Activated naive CD4-positive, alpha-beta T cell treated with anti-CD3 and anti-CD28 coated beads, Interleukin-2, amount 50 U/mL, for 16 hours (primary cell): ENCODE results near the gene ACAD11.

Experiments used
- DNase-seq: peaks from one replicate; pipeline ENCODE4 v3.0.0-alpha.2; 2020

The ACAD11 gene

DNA sequence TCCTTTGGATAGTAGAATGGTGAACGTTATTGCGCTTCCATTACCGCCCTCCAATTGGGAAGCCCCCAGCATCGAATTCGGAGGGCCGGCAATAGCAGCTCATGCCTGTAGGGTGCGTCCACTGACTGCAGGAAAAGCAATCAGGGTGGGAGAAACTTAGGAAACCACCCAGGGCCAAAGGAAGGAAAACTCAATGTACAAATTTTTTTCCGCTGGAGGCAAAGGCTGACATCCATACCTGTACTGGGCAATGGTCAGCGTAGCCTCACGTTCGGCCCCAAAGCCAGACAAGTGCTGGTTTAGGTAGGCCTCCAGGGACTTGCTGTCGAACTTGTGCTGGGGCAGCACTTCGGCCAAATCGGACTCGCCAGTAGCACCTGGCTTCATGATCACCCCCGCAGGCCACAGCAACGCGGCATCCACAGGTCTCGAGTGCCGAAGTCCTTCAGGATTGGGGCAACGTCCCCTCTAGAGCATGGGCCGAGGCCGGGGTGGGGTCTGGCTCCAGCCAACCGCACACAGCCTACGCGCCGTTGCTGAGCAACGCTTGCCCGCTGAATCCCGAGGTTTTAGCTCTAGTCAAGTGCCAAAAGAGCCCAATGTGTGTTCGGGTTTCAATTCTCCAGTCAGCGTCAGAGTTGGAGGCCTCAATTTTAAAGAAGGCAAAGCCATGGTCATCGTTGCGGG, at the start of gene ACAD11:
Gene ACAD11 (minus strand): TSS at position 445 of the 687 bp plus-strand sequence. CDS start 58 bp downstream, at position 387.
- DNase-seq, result peak; percentile 32

DNA sequence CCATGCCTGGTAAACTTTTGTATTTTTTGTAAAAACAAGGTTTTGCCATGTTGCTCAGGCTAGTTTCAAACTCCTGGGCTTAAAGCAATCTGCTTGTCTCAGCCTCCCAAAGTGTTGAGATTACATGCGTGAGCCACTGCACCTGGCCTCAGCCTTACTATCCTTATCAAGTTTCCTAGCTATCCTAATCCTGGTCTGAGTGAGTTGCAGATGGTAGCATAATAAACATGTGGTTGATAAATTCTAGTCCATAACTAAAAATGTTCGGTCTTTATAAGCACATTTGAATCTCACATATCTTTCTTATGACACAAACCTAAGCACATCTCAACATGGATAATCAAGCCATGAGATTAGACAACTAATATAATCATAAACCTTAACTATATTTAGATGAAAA, 44.1 kb upstream of the ACAD11 start:
- no peak for DNase-seq

DNA sequence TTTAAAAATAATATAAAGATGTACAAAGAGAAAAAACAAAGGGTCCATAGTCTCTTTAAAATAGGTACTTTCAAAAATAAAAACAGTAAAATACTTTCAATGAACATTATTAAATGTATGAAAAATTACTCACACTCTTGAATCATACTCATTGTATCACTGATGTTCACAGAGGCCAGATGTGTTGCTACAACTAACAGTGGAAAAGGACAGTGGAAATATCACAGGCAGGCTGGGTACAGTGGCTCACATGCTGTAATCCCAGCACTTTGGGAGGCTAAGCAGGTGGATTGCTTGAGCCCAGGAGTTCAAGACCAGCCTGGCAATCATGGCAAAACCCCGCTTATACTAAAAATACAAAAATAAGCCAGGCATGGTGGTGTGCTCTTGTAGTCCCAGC, 35.8 kb upstream of the ACAD11 start:
- DNase-seq, result no peak

GRCh38 chr3:132694991-132695390, 35.4 kb upstream of the ACAD11 start:
- no peak for DNase-seq

DNA sequence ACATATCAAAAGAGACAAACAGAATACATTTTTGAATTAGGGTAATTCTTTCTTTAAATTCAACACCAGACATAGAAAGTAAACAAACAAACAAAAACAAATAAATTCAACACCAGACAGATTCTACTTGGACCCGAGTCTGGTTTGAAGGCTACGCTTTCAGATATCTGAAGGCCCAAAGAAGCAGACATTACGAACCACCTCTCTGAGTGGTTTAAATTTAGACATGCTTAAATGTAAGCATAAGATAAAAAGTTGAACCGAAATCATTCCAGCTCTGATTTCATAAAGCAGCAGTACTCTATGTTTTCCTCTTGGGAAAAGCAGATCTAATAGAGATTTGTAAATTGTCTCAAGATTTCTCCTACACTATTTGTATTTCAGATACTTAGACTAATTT, 30.4 kb upstream of the ACAD11 start:
- no peak for DNase-seq

DNA sequence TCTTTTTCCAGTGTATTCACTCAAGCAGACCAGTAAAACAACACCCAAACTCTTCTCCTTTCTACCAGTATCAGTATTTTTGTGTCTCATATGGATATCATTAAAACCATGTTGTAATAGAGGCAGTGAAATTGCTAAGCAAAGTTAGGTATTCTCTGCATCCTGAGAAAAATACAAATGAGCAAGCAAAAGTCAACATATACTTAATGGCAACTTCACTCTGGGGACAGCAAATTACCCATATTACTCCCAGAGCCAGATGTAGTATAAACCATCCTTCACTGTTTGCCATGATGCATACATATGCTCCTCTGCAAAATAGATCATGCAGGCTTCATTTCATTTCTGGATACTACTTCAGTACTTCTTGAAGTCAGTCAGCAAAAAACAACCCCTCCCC, 22.6 kb upstream of the ACAD11 start:
- DNase-seq, result no peak

DNA sequence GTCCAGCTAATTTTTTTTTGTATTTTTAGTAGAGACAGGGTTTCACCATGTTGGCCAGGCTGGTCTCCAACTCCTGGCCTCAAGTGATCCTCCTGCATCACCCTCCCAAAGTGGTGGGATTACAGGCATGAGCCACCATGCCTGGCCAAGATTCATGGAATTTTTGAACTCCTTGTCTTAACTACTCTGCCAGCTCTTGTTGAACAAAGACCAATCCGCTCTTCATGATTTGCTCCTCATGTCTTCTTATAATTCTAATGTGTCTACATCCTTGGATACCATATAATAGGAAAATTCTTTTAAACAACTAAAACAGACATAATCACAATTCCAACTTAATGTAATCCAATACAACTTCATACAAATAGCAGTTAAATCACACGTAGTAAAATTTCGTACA, 21.8 kb upstream of the ACAD11 start:
- no peak for DNase-seq

DNA sequence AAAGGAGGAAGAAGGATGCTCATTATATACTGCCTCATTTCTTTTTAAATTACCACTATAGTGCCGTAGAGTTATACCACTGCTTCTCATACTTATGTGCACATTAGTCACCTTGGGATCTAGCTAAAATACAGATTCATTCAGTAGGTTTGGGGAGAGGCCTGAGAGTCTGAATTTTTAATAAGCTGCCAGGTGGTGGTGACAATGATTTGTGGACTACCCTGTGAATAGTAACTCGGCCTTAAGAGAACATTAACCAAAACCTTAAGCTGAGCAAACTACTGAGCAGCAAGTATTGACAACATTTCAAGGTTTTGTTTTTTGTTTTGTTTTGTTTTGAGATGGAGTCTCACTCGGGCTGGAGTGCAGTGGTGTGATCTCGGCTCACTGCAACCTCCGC, 20.3 kb upstream of the ACAD11 start:
- no peak for DNase-seq

GRCh38 chr3:132675408-132675807, 15.8 kb upstream of the ACAD11 start:
- no peak for DNase-seq

DNA sequence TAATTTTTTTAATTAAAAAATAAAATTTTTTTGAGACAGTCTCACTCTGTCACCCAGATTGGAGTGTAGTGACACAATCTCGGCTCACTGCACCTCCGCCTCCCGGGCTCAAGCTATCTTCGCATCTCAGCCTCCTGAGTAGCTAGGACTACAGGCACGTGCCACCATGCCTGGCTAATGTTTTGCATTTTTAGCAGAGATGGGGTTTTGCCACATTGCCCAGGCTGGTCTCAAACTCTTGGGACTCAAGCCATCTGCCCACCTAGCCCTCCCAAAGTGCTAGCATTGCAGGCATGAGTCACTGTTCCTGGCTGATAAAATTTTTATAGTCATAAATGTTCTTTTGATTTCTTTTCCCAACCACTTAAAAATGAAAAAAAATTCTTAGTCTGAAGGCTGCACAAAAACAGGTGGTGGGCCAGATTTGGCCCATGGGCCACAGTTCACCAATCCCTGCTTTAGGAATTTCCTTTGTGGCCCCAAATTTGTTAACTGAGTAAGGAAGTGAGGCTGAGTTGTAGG, 9.7 kb upstream of the ACAD11 start:
- DNase-seq, result no peak

- no peak for DNase-seq
These were observed 5.7 kb upstream of the ACAD11 start for GRCh38 chr3:132665230-132665745.

- DNase-seq, result no peak
These were observed 2.6 kb upstream of the ACAD11 start for GRCh38 chr3:132662212-132662611.

GRCh38 chr3:132661101-132661500, 1.5 kb upstream of the ACAD11 start:
- no peak for DNase-seq

DNA sequence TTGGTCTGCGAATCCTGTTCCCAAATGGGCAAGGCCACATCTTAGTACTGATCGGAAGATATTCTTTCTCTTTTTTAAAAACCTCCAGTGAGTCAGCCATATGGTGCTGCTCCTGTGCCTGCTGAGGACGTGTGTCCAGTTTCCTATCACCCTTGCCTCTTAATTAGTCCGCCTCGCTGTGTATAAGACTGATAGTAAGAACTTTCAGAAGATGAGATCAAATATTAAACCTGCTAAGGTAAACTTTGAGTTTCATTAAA, 1.1 kb upstream of the ACAD11 start:
- no peak for DNase-seq

DNA sequence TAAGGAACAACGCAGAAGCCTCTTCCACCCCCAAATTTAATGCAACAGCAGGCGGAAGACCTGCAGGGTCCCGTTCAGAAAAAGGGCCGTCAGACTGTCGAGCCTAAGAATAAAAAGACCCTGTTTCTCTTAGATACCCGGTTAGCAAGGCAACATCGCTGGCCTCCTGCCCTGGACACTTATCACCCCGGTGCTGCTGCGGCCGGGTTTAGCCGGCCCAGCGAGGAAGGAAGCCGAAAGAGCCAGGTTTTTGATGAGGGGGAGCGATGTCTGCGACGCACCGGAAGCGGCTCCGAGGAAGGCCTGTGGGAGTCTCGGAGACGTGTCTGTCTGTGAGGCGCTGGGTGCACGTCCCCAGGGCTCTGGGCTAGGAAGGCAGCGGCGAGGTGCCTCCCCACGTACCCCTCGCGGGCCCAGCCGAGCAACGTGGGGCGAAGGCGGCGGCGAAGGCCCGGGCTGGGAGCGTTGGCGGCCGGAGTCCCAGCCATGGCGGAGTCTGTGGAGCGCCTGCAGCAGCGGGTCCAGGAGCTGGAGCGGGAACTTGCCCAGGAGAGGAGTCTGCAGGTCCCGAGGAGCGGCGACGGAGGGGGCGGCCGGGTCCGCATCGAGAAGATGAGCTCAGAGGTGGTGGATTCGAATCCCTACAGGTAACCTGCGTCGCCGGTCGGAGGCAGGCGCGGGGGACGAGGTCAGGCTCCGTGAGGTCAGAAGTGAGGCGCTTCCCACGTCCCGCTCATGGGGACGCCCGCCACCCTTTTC, 622 bp upstream of the ACAD11 start, which contains the start of gene UBA5:
Gene UBA5 (plus strand): TSS at position 278 of the 759 bp plus-strand sequence. CDS start 209 bp downstream, at position 487.
- peak; percentile 77 for DNase-seq

GRCh38 chr3:132659000-132659364, 627 bp downstream of the ACAD11 start:
- DNase-seq, result no peak

DNA sequence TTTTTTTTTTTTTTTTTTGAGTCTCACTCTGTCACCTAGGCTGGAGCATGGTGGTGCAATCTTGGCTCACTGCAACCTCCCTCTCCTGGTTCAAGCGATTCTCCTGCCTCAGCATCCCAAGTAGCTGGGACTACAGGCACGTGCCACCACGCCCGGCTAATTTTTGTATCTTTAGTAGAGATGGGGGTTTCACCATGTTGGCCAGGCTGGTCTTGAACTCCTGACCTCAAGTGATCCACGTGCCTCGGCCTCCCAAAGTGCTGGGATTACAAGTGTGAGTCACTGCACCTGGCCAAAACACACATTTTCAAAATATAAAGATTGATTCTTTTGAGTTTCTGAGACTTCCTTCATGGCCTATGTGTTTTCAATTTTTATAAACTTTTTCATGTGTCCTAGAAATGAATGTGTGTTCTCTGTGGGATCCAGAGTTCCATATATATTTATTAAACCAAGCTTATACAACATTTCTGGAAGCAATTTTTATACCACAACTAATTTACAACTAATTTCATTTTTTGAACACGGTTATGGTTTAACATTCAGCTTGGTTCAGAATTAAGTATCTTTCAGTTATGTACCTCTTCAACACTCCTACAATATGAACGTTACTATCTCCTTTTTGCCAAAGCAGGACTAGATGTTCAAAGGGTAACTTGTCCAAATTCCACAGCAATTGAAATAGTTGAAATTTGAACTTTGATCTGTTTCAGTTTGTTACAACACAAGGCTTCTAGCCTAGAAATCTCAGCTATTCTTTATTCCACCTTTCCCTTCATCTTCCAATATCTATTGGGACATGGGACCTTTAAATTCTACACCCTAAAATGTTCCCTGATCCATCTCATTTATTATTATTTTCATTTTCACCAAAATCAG, 1.5 kb downstream of the ACAD11 start:
- no peak for DNase-seq

DNA sequence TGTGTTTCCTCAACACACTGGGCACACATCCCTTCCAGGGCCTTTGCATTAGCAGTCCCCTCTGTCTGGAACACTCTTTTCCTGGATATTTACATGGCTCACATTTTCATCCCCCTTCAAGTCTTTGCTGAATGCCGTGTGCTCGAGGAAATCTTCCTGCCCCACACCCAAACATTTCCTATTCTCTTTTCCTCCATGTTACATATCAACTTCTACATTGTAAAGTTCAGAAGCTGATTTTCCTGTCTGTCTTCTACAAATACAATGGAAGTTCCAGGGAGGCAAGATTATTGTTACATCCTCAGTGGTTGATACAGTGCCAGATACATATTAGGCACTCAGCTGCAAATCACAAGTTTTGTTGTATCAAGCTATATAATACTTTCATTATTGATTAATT, 4.1 kb downstream of the ACAD11 start:
- DNase-seq, result no peak

GRCh38 chr3:132654721-132655120, 4.9 kb downstream of the ACAD11 start:
- DNase-seq, result no peak

- DNase-seq, result no peak
These were observed 5.4 kb downstream of the ACAD11 start for GRCh38 chr3:132654190-132654589.

- no peak for DNase-seq
These were observed 6.9 kb downstream of the ACAD11 start for GRCh38 chr3:132652640-132653270.

- no peak for DNase-seq
These were observed 9.5 kb downstream of the ACAD11 start for GRCh38 chr3:132650153-132650552.

DNA sequence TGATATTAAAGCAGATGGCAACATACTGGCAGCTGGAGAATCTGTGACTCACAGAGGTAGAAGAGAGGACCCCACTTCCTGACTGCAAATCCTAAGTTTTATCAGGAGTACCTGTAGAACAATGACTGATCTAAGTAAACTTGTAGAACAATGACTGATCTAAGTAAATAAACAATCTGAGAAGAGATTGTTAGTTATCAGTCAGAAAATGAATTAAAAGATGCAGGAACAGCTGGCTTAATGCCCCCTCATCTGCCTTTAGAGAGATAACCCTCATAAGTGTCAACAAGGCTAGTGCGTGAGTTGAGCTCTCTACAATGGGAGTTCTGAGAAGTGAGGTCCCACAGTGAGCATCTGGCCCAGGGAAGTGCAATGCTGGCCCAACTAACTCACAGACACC, 14.6 kb downstream of the ACAD11 start:
- no peak for DNase-seq
